ENCODE data around the gene URB2.
A peak's percentile ranks its signal among the peaks of the same experiment; 100 is the strongest.
"Not testable (repeated sequence)": the region's sequence is repeated elsewhere in the genome, so short reads cannot be mapped to it uniquely, and the experiment has no call there.

The URB2 gene

DNA sequence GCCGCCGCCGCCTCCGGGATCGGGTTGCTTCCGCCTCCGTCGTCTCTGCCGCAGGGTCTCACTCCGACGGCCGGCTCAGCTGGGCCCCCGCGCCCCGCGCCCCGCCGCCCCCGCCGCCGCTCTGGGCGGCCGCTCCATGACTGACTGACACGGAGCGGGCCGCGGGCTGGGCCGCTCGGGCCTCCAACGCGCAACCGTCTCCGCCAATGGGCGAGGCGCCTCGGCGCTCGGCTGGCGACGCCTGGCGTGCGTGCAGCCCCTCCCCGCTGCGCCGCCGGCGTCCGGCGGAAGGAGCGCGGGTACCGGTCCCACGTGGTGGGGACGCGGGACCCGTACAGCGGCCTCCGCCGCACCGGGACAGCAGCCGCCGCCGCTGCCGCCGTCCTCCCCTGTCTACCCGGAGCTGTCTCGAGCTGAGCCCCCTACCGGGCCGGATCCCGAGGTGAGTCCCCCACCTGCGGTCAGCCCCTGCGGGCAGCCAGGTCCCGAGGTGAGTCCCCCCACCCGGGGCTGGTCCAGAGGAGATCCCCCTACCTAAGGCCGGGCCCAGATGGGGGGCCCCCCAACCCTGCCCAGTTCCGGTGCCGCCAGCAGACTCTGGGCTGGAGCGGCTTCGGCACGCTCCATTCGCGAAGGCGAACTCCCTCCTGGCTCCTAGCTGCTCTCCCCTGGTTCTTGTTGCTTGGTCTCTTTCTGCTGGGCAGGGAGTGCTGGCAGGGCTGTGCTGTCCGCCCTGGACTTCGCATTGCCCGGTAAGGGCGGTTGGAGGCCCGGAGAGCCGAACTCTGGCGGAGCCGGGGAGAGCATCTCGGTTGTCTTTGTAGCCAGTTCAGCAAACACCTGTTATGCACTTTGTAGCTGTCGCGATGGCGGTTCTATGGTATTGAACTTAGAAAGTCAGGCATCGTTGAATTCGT is at the start of gene URB2, which contains the start of gene TAF5L:
URB2 (plus strand) TSS at position 333 of the 917 bp plus-strand sequence. CDS start 1,387 bp downstream, outside the sequence.
TAF5L (minus strand) TSS at position 208 of the 917 bp plus-strand sequence. CDS start 11,640 bp downstream, outside the sequence.
- peak; percentile 89 for DNase-seq

DNA sequence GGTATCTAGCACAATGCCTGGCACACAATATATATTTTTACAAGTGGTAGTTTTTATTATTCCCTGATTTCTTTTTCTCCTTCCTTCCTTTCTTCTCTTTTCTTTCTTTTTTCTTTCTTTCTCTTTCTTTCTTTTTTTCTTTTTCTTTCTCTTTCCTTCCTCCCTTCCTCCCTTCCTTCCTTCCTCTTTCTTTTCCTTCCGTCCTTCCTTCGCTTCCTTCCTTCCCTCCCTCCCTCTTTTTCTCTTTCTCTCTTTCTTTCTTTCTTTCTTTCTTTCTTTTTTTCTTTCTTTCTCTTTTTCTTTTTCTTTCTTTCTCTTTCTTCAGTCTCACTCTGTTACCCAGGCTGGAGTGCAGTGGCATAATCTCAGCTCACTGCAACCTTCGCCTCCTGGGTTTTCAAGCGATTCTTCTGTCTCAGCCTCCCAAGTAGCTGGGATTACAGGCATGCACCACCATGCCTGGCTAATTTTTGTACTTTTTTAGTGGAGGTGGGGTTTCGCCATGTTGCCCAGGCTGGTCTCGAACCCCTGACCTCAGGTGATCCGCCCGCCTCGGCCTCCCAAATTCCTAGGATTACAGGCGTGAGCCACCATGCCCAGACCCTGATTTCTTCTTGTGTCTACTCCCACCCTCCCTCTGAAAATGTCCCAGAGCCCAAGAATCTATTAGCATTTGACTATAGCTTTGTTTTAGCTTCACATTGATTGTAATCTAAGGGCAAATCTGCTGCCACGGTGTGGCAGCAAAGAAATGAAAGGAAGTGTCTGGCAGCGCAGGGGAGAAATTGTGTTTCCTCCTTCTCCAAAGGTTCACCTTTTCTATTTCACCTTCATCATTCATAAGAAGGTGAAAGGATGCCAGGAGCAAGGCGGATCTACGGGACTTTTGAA is 47.6 kb upstream of the URB2 start:
- no peak for DNase-seq

DNA sequence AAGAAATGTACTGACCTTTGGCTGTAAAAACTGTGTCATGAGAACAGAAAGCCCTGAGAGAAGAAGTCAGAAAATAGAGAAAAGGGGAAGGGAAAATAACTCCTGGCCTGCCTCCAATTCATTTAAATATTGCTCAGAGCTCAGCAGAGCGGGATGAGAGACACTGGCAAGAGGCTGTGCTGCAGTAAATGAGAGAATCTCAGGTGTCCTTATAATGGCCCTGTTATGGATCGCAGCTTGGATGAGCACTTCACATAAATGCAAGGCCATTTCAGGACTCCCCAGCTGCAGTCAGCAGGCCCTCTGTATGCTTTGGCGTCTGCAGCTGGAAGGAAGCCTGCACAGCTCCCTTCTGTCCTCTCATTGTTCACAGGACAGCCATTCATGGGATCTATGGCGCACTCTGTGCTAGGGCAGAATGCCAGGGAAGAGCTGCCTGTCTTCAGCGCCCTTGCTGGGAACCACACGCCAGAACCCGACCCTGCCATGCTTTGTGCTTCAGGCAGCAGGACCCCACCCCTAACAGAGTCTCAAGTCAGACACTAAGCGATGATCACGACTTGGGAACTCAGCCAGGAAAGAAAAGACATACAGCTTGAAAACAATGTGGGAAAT is 46.9 kb upstream of the URB2 start:
- no peak for DNase-seq

DNA sequence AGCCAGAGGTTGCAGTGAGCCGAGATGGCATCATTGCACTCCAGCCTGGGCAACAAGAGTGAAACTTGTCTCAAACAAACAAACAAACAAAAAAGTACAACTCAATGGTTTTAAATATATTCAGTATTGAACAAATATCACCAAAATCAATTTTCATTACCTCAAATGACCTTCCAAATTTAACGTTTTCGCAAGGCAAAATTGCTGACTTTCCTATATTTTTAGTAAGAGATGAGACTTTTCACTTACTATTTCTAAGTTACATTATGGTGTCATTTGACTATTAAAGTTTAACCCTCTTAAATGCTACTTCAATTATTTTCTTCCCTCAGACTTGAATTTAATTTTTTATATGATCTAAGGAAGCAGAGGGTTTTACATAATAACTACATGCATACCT is 44.6 kb upstream of the URB2 start:
- DNase-seq, result no peak

DNA sequence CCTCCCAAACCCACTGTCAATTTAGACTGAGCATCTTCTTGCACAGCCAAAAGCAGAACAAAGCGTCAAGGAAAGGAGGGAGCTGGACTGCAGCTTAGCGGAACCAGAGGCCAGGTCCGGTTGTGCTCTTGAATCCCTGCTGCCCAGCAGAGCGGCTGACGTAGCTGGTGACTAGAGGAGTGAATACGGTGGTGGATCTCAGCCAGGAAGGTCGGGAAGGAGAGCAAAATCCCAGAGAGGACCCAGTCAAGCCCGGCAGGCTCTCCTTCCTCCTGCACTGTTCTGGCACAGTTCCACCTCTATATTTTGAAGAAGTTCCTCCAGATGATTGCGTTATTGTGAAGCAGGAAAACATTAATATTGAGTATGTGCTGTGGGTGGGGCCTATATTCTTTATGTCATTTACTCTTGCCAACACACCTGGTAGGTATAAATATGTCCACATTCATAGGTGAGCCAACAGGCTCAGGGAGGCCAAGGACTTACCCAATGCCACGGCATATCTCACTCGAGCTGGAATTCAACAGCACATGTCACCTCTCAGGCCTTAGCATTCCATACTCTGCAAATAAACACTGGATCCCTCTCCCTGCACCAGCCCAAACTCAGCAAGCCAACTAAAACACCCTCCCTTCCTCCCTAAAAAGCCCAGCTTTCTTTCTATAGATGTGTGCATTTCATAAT is 43.9 kb upstream of the URB2 start:
- DNase-seq, result no peak

DNA sequence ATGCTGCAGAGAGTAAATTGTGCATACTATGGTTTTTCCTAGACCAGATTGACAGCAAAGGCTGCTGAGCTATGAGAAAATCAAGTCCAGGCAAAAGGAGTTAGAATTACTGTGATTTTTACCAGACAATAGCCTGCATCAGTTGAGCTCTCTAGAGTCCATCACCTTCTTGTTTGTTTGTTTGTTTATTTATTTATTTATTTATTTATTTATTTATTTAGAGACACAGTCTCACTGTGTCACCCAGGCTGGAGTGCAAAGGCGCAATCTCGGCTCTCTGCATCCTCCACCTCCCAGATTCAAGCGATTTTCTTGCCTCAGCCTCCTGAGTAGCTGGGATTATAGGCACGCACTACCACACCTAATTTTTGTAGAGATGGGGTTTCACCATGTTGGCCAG is 43.3 kb upstream of the URB2 start:
- DNase-seq, result no peak

DNA sequence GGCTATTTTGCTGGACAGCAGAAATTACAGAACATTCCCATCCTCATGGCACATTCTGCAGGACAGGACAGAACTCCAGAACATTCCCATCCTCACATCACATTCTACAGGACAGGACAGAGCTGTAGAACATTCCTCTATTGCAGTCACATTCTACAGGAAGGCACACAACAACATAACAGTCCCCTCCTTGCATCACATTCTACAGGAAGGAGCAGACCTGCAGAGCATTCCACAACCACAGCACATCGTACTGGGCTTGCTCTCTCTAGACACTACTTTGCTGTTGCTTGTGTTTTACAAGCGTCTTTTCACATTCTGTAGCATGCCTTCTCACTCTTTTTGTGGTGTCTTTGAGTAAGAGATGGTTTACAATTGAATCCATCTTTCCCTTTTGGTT is 40.7 kb upstream of the URB2 start:
- DNase-seq, result no peak

DNA sequence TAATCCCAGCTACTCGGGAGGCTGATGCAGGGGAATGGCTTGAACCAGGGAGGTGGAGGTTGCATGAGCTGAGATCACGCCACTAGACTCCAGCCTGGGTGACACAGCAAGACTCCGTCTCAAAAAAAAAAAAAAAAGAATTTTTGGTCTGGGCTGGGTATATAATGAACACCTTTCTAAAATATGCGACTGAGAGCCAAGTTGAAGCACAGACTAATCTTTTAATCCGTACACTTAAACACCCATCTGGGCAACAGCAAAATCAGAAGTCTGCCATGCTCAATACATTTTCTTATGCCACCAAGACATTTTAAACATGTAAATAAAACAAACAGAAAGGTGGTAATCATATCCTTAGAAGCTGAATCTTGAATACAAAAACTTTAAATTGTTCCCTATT is 35.9 kb upstream of the URB2 start:
- DNase-seq, result no peak

DNA sequence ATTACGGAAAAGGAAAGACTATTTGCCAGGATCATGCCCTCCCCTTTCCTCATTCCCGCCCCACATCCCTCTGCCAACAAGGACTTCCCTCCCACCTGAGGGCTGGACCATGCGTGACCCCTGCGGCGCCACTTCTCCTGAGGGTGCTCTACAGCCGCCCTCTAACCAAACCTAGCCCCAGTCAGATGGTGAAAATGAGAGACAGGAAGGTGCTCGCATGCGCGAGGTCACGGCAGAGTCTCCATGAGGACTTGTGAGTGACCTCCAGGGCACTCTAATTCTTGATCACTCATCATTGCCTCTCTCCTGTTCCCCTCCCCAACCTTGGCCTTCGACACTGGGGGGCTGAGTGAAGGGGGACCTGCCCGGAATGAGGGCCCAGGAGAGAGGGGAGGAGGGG is 32.2 kb upstream of the URB2 start:
- DNase-seq, result no peak

DNA sequence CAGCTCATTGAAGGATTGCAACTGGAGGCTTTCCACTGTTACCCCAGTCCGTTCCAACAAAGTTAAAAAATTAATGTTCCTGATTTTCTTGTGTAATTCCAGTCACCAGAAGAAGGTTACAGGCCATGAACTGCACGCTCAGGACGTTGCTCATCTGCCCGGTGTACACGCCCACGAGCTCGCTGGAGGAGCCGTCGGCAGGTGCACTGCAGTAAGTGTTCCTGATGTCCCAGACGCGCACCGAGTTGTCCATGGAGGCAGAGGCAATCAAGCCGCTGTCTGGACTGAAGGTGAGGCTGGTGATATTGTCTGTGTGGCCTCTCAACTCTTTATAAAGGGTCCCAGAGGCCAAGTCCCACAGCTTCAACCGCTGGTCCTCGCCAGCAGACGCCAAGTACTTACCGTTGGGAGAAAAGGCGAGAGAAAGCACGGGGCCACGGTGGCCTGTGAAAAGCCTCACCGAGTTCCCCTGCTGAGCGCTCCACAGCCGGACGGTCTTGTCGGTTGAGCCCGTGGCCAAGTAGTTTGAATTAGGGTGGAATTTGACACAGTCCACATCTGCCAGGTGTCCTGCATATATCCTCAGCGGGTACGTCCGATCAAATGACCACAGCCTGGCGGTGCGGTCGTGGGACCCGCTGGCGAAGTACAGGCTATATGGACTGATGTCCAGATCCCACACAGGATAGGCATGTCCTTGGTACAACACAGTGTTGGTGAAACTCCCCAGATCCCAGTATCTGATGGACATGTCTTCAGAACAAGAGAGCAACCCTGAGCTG is 31.6 kb upstream of the URB2 start:
- DNase-seq, result no peak

DNA sequence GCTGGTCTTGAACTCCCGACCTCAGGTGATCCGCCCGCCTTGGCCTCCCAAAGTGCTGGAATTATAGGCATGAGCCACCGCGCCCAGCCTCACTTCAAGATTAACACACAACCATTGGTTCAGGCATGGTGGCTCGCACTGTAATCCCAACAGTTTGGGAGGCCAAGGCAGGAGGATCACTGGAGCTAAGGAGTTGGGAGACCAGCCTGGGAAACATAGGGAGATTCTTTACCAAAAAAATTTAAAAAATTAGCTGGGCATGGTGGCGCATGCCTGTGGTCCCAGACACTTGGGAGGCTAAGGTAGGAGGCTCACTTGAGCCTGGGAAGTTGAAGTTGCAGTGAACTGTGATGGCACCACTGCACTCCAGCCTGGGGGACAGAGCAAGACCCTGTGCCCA is 30.2 kb upstream of the URB2 start:
- DNase-seq, result not testable (repeated sequence)

DNA sequence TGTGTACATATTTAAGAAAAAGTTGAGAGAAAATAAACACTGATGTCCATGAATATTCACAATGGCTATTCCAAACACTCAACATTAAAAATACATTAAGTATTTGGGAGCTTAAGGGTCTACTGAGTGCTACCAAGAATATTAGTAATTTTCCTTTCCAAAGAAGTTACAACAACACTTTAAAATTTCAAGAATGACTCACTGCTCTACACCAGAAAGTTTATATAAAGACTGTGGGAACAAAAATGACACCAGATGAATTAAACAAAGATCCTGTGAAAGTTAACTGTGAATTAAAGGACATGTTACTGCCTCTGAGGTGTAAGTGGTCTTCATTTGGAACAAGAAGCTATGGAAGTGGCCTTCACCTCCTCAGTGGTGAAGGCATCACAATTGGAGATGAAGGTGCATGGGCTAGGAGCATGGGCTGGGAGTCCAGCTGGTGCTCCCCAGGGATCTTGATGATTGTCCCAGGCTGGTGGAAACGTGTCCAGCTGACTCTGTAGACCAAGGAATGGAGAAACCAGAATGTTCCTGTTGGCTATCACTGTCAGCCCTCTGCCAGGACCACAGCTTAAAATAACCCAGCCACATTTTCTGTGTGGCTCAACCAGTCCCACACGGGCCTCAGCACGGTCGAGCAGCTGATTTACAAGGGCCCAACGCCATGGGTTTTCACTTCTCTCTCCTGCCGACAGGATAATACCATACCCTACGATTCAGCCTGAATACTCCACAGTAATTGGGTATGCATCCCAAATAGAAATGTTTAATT is 28.9 kb upstream of the URB2 start:
- no peak for DNase-seq

DNA sequence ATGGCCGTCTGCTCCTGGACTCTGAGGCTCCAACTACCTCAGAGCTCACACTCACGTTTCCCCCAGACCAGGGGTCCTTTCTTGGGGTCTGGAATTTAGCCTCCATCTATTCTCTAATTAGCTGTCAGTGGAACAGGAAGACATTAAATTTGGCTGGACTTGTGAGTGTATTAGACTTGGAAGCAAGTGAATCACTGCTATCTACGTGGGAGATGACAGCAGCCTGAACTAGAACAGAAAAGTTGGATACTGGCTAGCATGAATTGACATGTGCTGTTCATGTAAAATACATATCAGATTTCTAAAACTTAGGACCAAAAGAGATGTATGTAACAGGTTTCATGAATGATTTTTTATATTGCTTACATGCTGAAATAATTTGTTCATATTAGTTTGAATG is 28.2 kb upstream of the URB2 start:
- DNase-seq, result no peak

DNA sequence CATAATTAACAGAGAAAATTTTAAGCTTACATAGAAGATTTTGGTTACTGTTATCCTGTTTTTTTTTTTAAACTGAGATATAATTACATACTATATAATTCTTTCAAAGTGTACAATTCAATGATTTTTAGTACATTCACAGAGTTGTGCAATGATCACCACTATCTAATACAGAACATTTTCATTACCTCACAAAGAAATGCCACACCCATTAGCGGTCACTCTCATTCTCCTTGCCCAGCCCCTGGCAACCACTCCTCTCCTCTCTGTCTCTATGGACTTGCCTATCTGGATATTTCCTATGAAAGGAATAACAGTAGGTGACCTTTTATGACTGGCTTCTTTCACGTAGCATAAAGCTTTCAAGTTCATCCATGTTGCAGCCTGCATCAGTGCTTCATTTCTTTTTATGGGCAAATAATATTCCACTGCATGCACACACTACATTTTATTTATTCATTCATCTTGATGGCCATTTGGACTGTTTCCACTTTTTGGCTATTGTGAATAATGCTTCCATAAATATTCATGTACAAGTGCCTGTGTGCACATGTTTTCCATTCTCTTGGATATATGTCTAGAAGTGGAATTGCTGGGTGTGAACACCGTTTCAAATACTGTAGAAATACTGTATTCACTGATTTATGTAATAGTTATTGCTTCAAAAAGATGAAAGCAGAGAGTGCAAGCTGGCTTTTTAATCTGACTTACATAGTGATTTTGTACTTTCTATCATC is 26.7 kb upstream of the URB2 start:
- no peak for DNase-seq

DNA sequence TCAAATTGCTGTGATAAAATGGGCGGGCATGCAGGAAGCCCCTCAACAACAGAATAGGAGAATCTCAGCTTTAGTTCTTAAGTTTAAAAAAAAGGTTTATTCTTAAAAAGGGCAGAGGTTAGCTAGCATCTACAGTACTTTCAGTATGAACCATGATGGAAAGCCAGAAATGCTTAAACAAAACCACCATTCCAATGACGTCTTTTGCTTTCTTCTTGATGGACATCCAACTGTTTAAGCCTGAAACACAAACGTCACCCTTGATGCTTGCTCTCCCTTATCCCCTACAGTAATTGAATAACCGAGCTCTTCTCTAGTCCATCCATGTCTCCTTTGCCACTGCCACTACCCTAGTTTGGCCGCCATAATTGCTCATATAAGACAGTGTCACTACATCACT is 25.8 kb upstream of the URB2 start:
- DNase-seq, result no peak

DNA sequence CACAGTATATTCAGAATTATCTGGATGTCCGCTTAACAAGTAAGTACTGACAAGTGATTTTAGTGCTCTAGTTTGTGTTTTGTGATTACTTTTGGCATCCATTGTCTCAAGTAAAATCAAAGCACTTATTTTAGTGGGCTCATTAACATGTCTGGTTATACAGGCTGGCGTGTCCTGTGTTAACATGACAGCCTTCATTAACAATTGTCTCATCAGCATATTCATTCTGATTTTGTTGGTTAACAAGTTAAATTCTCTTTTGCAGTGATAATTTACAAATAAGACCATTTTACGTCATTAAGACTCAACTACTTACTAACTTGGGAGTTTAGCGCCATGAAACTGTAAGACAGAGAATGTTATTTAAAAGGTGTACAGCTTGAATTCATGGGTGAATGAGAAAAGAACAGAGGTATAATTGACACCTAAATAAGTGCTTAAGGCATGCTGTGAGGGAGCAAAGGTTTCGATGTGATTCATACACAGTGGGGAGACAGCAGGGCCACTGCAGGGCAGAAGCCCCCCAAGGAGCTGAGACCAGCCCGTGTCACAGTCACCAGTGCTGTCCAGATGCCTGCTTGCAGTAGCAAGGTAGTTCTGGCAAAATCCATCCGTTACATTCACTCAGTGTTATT is 22.6 kb upstream of the URB2 start:
- no peak for DNase-seq

DNA sequence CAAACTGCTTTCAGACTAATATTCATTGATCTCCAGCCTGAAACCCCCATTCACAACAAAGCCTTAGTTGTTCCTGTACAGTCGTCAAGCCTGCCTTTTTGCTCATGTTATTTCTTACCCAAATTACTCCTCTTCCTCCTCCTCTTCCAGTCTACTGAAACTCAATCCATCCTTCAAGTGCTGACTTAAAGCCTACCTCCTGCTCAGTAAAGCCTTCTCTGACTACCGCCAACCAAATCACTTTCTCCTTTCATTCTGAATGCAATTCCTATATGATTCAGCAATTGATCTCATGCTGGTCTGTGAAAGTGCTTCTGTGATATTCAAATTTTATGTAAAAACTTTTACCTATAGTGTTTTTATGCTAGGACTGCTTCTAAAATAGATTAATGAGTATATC is 18.7 kb upstream of the URB2 start:
- DNase-seq, result no peak

DNA sequence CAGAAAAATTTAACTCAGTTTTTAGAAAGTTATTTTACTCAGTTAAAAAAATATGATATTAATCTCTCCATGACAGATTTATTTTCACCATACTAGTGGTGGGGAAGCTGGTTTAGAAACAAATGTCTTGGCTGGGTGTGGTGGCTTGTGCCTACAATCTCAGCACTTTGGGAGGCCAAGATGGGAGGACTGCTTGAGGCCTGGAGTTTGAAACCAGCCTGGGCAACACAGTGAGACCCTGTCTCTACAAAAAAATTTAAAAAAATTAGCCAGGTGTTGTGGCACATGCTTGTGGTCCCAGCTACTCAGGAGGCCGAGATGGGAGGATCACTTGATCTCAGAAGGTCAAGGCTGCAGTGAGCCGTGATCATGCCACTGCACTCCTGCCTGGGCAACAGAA is 17.5 kb upstream of the URB2 start:
- DNase-seq, result no peak

DNA sequence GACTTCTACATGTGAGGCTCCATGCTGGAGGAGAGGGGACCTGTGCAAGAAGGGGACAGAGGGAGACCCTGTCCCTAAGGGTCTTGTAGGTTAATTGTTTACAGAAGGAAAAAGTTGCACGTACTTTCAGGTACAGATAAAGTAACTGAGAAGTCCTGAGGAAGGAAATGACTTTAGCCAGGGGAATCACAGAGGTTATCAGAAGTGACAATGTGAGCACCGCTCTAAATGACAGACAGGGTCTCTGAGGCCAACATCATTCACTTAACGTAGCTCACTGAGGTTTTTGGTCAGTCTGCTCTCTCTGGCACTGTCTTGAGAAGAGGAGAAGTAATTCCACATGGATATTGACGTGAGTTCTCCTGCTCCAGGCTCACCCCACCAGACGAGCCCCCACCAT is 12.1 kb upstream of the URB2 start:
- DNase-seq, result no peak

DNA sequence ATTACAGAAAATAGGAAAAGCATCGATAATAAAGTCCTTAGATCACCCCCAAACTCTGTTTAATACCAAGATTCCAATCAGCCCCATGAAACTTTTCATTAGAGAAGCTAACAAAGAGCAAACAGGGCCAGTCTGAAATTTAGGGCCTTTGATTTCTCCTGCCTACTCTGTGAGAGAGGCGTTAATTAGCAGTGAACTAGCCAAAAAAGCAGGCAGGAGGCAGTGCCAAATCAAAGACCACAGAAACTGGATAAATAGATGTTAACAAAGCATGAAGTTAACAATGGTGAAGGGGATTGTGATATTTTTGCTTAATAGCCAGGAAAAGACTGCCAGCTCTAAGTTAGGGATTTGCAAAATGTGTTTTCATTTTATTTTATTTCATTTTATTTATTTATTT is 11.3 kb upstream of the URB2 start:
- no peak for DNase-seq

All from activated CD4-positive, alpha-beta T cell treated with anti-CD3 and anti-CD28 coated beads for 48 hours (primary cell).